T-cell (primary cell): ENCODE results near the gene EEIG1. TPM values are rescaled to one million over a fixed set of nuclear protein-coding genes. Genes with fewer than 3 reads are reported as not detected.

ENCODE experiments used
- ATAC-seq, 4 experiments: fragments of 200-7000 bp in 3 of 4; fragments of 150-1000 bp in 1 of 4; cut with Tn5 transposase; replicated peaks in 1 of 4; 1 replicate in 3 of 4; 2 replicates in 1 of 4; pipeline ENCODE4 v1.10.0; 2021; ENCODE audit warnings: moderate library complexity in 3 of 4, mild to moderate bottlenecking in 2 of 4, moderate number of reproducible peaks in 1 of 4
- CTCF ChIA-PET, 2 donors: fragments of 300-600 bp; sonication (Branson Sonifier 250); formaldehyde crosslinking; loops; one replicate each; lab custom pipeline; 2022; ENCODE audit warnings: antibody characterized with exemption in 2 of 2; lab: Charles Lee
- POLR2A ChIA-PET, 2 donors: fragments of 300-600 bp; sonication (Branson Sonifier 250); formaldehyde crosslinking; loops; one replicate each; lab custom pipeline; 2022; ENCODE audit warnings: antibody characterized with exemption in 2 of 2; lab: Charles Lee
- DNase-seq, 35 experiments: peaks; one replicate each; pipeline versions ENCODE4 v3.0.0 to v3.0.0-alpha.2; 2013 to 2023
- H3K27ac ChIP-seq: one replicate; pipeline ENCODE4 v1.5.1; 2013; ENCODE audit warnings: low read length
- H3K27me3 ChIP-seq, 2 experiments: replicated peaks in 1 of 2; 1 replicate in 1 of 2; 2 replicates in 1 of 2; pipeline versions ENCODE4 v1.6.1 to v1.7.0; 2013; ENCODE audit warnings: low read length in 1 of 2, mixed read lengths in 1 of 2; ENCODE audit not compliant: control insufficient read depth in 2 of 2, insufficient read depth in 2 of 2; ENCODE audit errors: extremely low read depth in 1 of 2
- H3K36me3 ChIP-seq, 2 donors: 1 replicate in 1 of 2; 2 replicates in 1 of 2; pipeline versions ENCODE4 v1.6.1 to v1.7.0; 2013; ENCODE audit warnings: low read length in 1 of 2; ENCODE audit not compliant: control insufficient read depth in 2 of 2, insufficient read depth in 1 of 2; ENCODE audit errors: extremely low read depth in 1 of 2
- H3K4me1 ChIP-seq, 2 experiments: 1 replicate in 1 of 2; 2 replicates in 1 of 2; pipeline versions ENCODE4 v1.6.1 to v1.7.0; 2013; ENCODE audit warnings: low read length in 2 of 2, mixed read lengths in 1 of 2; ENCODE audit not compliant: insufficient read depth in 2 of 2, control insufficient read depth in 1 of 2; ENCODE audit errors: extremely low read depth in 1 of 2
- H3K4me3 ChIP-seq, 2 donors: 1 replicate in 1 of 2; 2 replicates in 1 of 2; pipeline versions ENCODE4 v1.5.1 to v1.7.0; 2013; ENCODE audit warnings: mild to moderate bottlenecking in 2 of 2, low read length in 1 of 2, moderate library complexity in 1 of 2; ENCODE audit not compliant: control insufficient read depth in 1 of 2; ENCODE audit errors: extremely low read depth in 1 of 2
- H3K9me3 ChIP-seq: 2 replicates; pipeline ENCODE4 v1.7.0; 2013
- H3K27ac Mint-ChIP-seq, 2 donors: one replicate each; pipeline ENCODE4 v1.8.0; 2020 to 2021; ENCODE audit warnings: mild to moderate bottlenecking in 2 of 2, mixed read lengths in 2 of 2
- H3K27me3 Mint-ChIP-seq, 2 donors: one replicate each; pipeline ENCODE4 v1.8.0; 2021 to 2022; ENCODE audit warnings: mixed read lengths in 2 of 2
- H3K36me3 Mint-ChIP-seq: one replicate; pipeline ENCODE4 v1.8.0; 2021; ENCODE audit warnings: mixed read lengths
- H3K4me1 Mint-ChIP-seq, 3 donors: one replicate each; pipeline ENCODE4 v1.8.0; 2020 to 2022; ENCODE audit warnings: mixed read lengths in 3 of 3, mild to moderate bottlenecking in 1 of 3
- H3K4me3 Mint-ChIP-seq, 3 donors: one replicate each; pipeline ENCODE4 v1.8.0; 2020 to 2022; ENCODE audit warnings: mild to moderate bottlenecking in 3 of 3, mixed read lengths in 3 of 3, moderate library complexity in 3 of 3
- H3K9me3 Mint-ChIP-seq, 3 donors: one replicate each; pipeline ENCODE4 v1.8.0; 2020 to 2022; ENCODE audit warnings: mixed read lengths in 3 of 3
- WGBS: methylation state at CpG from one replicate; pipeline ENCODE4 v1.1.5; 2013; ENCODE audit warnings: missing lambda C conversion rate; ENCODE audit not compliant: insufficient coverage; 5-methylcytosine and 5-hydroxymethylcytosine counted together
- total RNA-seq, 35 experiments: library from RNA in 6 of 35; stranded (reverse) in 6 of 35; fragments of 120-200 nt in 1 of 35; gene quantifications; one replicate each; pipeline versions ENCODE4 v1.2.1 to v1.2.4 and lab custom pipeline; 2013 to 2026

The EEIG1 gene
- total RNA-seq, 5 donors from 2014 or later (not counting 1 experiment from before 2014, with no cell fraction given), result 351 to 746 (median 698) TPM

GRCh38 chr9:127966416-127967150 lies 14.2 kb downstream of the EEIG1 start:
- Histone ChIP-seq H3K27ac (peak overlapping the region; percentile 79), H3K9me3 (no peaks in the 10 kb centered on the region), H3K36me3 (peaks cover 11 to 23% of the 10 kb centered on the region in 2 donors), H3K27me3 (no peaks in the 10 kb centered on the region), H3K4me1 (peaks cover 72 to 99% of the 10 kb centered on the region in 2 experiments), H3K4me3 (peak overlapping the region; percentile 0 to 1)
- Mint-ChIP-seq H3K36me3 (peaks cover 46% of the 10 kb centered on the region), H3K9me3 (no peaks in the 10 kb centered on the region), H3K27ac (peak overlapping the region; percentile 88 to 99), H3K4me3 (peak overlapping the region; percentile 91 to 97 (median 96)), H3K27me3 (no peaks in the 10 kb centered on the region), H3K4me1 (peaks cover 96 to 98% (median 97%) of the 10 kb centered on the region in 3 donors)
- 62% methylated on average over 6 of the region's 8 CpGs for WGBS
- peak in 1 of 35 experiments; percentile 23 for DNase-seq
- ChIA-PET POLR2A (interaction anchor here in 1 of 2 donors (0.6 kb wide), 1 partner anchor 19 kb away, joined by 4 read pairs; no protein-coding TSS in a partner anchor), CTCF (interaction anchor here in 1 of 2 donors (1.2 kb wide), 1 partner anchor 69 kb away, joined by 5 read pairs; no protein-coding TSS in a partner anchor)
- no peak for ATAC-seq

- H3K9me3 ChIP-seq, result no peaks in the 10 kb centered on the region
- peak overlapping the region in 1 of 2 donors; percentile 29 for H3K4me3 ChIP-seq
- peaks cover 77 to 99% of the 10 kb centered on the region in 2 experiments for H3K4me1 ChIP-seq
- no peaks in the 10 kb centered on the region for H3K27me3 ChIP-seq
- H3K4me3 Mint-ChIP-seq, result peak overlapping the region; percentile 91 to 97 (median 96)
- POLR2A ChIA-PET, result interaction anchor here in 1 of 2 donors (0.6 kb wide), 1 partner anchor 9 kb away, joined by 9 read pairs; no protein-coding TSS in a partner anchor
- CTCF ChIA-PET, result interaction anchor here in 1 of 2 donors (1.2 kb wide), 1 partner anchor 69 kb away, joined by 5 read pairs; no protein-coding TSS in a partner anchor
- H3K27me3 Mint-ChIP-seq, result no peaks in the 10 kb centered on the region
- H3K4me1 Mint-ChIP-seq, result peaks cover 96 to 99% (median 97%) of the 10 kb centered on the region in 3 donors
- peaks cover 50% of the 10 kb centered on the region for H3K36me3 Mint-ChIP-seq
- H3K27ac Mint-ChIP-seq, result peak overlapping the region; percentile 88 to 99
- 60% methylated on average over 1 of the region's 6 CpGs for WGBS
- no peaks in the 10 kb centered on the region for H3K9me3 Mint-ChIP-seq
- ATAC-seq, result no peak
- no peak for DNase-seq
- H3K36me3 ChIP-seq, result peaks cover 11 to 24% of the 10 kb centered on the region in 2 donors
- peak overlapping the region; percentile 59 for H3K27ac ChIP-seq
Observed at GRCh38 chr9:127965953-127966352, 14.8 kb downstream of the EEIG1 start.

- no peaks in the 10 kb centered on the region for H3K27me3 Mint-ChIP-seq
- no peaks in the 10 kb centered on the region for H3K9me3 ChIP-seq
- no peak for DNase-seq
- peaks cover 7 to 20% of the 10 kb centered on the region in 2 donors for H3K36me3 ChIP-seq
- H3K4me1 Mint-ChIP-seq, result peaks cover 96 to 99% (median 97%) of the 10 kb centered on the region in 3 donors
- H3K27me3 ChIP-seq, result no peaks in the 10 kb centered on the region
- H3K27ac ChIP-seq, result peak overlapping the region; percentile 69
- CTCF ChIA-PET, result interaction anchor here (0.6 to 1.9 kb wide), 3 partner anchors 20 to 93 kb away, joined by 3 to 10 read pairs (median 4); no protein-coding TSS in a partner anchor
- ATAC-seq, result peak in 2 of 4 experiments; percentile 4 to 25
- H3K9me3 Mint-ChIP-seq, result no peaks in the 10 kb centered on the region
- H3K4me3 ChIP-seq, result peak overlapping the region in 1 of 2 donors; percentile 2
- H3K4me3 Mint-ChIP-seq, result peak overlapping the region; percentile 62 to 96 (median 91)
- H3K36me3 Mint-ChIP-seq, result peaks cover 46% of the 10 kb centered on the region
- 86% methylated on average over 11 of the region's 19 CpGs for WGBS
- POLR2A ChIA-PET, result no interaction called here
- peak overlapping the region; percentile 88 to 97 for H3K27ac Mint-ChIP-seq
- H3K4me1 ChIP-seq, result peaks cover 69 to 89% of the 10 kb centered on the region in 2 experiments
Observed at GRCh38 chr9:127963359-127964064, 17.3 kb downstream of the EEIG1 start.

GRCh38 chr9:127963041-127963358 lies 17.8 kb downstream of the EEIG1 start:
- Mint-ChIP-seq H3K36me3 (peaks cover 44% of the 10 kb centered on the region), H3K9me3 (no peaks in the 10 kb centered on the region), H3K27ac (peak overlapping the region; percentile 88 to 97), H3K27me3 (no peaks in the 10 kb centered on the region), H3K4me3 (peak overlapping the region; percentile 62 to 96 (median 91)), H3K4me1 (peaks cover 96 to 99% (median 97%) of the 10 kb centered on the region in 3 donors)
- CTCF ChIA-PET, result interaction anchor here (0.7 to 1.9 kb wide), 2 partner anchors 20 to 56 kb away, joined by 3 to 4 read pairs; no protein-coding TSS in a partner anchor
- H3K4me1 ChIP-seq, result peaks cover 65 to 89% of the 10 kb centered on the region in 2 experiments
- peak overlapping the region; percentile 69 for H3K27ac ChIP-seq
- WGBS, result 56% methylated on average over 3 of the region's 3 CpGs
- ATAC-seq, result no peak
- no peaks in the 10 kb centered on the region for H3K9me3 ChIP-seq
- H3K4me3 ChIP-seq, result peak overlapping the region in 1 of 2 donors; percentile 2
- no peak for DNase-seq
- no peaks in the 10 kb centered on the region for H3K27me3 ChIP-seq
- H3K36me3 ChIP-seq, result peaks cover 4 to 20% of the 10 kb centered on the region in 2 donors
- POLR2A ChIA-PET, result no interaction called here

- no peaks in the 10 kb centered on the region for H3K27me3 Mint-ChIP-seq
- ChIA-PET CTCF (interaction anchor here in 1 of 2 donors (1.9 kb wide), 1 partner anchor 19 kb away, joined by 4 read pairs; no protein-coding TSS in a partner anchor), POLR2A (no interaction called here)
- no peaks in the 10 kb centered on the region for H3K9me3 Mint-ChIP-seq
- H3K4me1 ChIP-seq, result peaks cover 64 to 89% of the 10 kb centered on the region in 2 experiments
- no peak for ATAC-seq
- H3K4me3 ChIP-seq, result no peak overlapping the region
- DNase-seq, result no peak
- H3K4me3 Mint-ChIP-seq, result peak overlapping the region; percentile 62 to 96 (median 91)
- H3K27ac ChIP-seq, result peak overlapping the region; percentile 69
- H3K9me3 ChIP-seq, result no peaks in the 10 kb centered on the region
- H3K36me3 Mint-ChIP-seq, result peaks cover 44% of the 10 kb centered on the region
- WGBS, result 29% methylated on average over 1 of the region's 3 CpGs
- H3K36me3 ChIP-seq, result peaks cover 4 to 20% of the 10 kb centered on the region in 2 donors
- peaks cover 94 to 99% (median 97%) of the 10 kb centered on the region in 3 donors for H3K4me1 Mint-ChIP-seq
- H3K27ac Mint-ChIP-seq, result peak overlapping the region; percentile 88 to 97
- H3K27me3 ChIP-seq, result no peaks in the 10 kb centered on the region
Observed at GRCh38 chr9:127962278-127962677, 18.5 kb downstream of the EEIG1 start.
